Brain microvascular endothelial cell (primary cell): ENCODE results near the gene PCDHGA1.

Experiments
- DNase-seq: peaks from one replicate; pipeline ENCODE4 v3.0.0-alpha.2; 2020
- H3K27ac ChIP-seq: fragments of 250-450 bp; sonication (Bioruptor Pico); 2 replicates; pipeline ENCODE4 v1.5.1; 2020; ENCODE audit warnings: mild to moderate bottlenecking, moderate library complexity
- H3K27me3 ChIP-seq: fragments of 250-450 bp; sonication (Bioruptor Pico); replicated peaks from 2 replicates; pipeline ENCODE4 v1.5.1; 2020; ENCODE audit warnings: mild to moderate bottlenecking
- H3K36me3 ChIP-seq: fragments of 250-450 bp; sonication (Bioruptor Pico); replicated peaks from 2 replicates; pipeline ENCODE4 v1.5.1; 2020; ENCODE audit warnings: mild to moderate bottlenecking
- H3K4me3 ChIP-seq: 2 replicates; pipeline ENCODE4 v1.5.1; 2011; ENCODE audit warnings: low read depth, mild to moderate bottlenecking, control low read depth, low read length, moderate library complexity
- CTCF ChIP-seq: IDR thresholded peaks from 2 replicates; pipeline ENCODE4 v1.5.1; 2011; ENCODE audit warnings: low read depth, mild to moderate bottlenecking, moderate library complexity, low read length, control low read depth, inconsistent platforms; ENCODE audit errors: missing control alignments
- in situ Hi-C: cut with HindIII; loops from 2 replicates; pipeline ENCODE4 v1.10.0; 2017; ENCODE audit warnings: low sequenced_read_pairs, low pct_ligation_motif_present

PCDHGA1 gene

DNA sequence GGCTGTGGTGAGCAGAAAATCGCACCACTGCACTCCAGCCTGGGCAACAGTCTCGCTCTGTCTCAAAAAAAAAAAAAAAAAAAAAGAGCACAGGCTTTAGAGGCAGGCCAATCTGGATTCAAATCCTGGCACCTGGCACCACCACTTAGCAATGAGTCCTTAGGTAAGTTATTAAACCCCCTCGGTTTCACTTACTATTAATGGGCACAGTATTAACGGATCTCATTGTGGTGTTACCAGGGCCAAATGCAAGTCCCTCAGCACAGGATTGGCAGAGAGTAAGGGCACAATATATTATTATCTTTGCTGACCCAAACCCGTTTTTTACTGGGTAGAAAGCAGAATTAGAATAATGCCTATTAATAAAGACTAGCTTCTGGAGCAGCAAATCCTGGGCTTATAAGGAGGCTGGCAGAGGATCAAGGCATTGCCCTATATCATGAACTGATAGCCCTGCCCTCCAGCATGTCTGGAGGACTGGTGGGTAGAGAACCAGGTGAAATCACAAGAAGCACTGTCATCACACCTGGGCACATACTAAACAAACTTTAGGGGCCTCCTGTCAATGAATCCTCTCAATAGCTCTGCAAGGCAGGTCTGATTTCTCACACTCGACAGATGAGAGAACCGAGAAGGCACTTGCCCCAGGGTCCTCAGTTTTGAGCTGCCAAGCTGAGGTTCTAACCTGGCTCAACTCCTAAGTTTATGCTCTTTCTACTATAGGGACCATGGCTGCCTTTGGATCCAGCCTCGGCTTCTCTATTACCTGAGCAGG is 176.3 kb downstream of the PCDHGA1 start:
- TF ChIP-seq CTCF = no peak
- no peaks in the 10 kb centered on the region for H3K27me3 ChIP-seq
- in situ Hi-C loops = loop anchor here (25.0 kb wide), 1 partner anchor 94 kb away; the partner anchor contains the start of genes PCDHGA10, PCDHGA11, PCDHGA9 and PCDHGB6
- no peak overlapping the region for H3K27ac ChIP-seq
- H3K36me3 ChIP-seq = peaks cover 9% of the 10 kb centered on the region
- DNase-seq = no peak
- no peak overlapping the region for H3K4me3 ChIP-seq

DNA sequence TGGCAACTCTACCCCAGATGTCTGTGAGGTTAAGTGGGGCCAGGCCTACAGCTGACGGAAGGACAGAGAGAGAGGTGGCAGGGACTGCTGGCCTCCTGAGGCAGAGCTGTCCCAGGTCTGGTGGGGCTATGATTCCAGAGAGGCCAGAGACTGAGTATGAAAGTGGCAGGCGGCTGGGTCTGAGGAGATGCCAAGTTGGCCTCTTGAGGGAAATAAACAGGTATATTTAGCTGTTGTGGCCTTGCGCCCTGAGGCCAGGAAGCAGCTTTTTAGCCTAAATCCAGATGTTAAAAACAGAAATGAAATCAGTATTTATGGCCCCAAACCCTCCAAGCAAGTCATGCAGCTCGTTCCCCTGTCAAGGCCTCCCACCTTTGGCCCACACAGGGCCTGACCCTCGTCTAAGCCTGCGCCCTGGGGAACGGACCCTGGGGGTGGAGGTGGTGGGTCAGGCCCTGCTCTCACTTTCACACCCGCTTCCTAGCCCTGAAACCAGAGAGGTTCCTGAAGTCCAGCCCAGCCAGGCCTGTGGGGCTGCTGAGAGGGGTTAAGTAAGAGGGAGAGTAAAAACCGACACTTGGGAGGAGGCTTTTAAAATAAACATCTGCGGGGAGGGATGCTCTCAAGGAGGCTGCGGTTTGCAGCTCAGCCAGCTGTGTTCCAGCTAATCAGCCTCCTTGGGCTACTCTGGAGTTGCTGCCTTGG is 177.2 kb downstream of the PCDHGA1 start:
- peak overlapping the region; percentile 84 for H3K27ac ChIP-seq
- H3K4me3 ChIP-seq = no peak overlapping the region
- DNase-seq = peak; percentile 64
- no peaks in the 10 kb centered on the region for H3K27me3 ChIP-seq
- in situ Hi-C loops = loop anchor here (25.0 kb wide), 1 partner anchor 95 kb away; the partner anchor contains the start of genes PCDHGA10, PCDHGA11, PCDHGA9 and PCDHGB6
- peaks cover 14% of the 10 kb centered on the region for H3K36me3 ChIP-seq
- no peak for TF ChIP-seq CTCF

DNA sequence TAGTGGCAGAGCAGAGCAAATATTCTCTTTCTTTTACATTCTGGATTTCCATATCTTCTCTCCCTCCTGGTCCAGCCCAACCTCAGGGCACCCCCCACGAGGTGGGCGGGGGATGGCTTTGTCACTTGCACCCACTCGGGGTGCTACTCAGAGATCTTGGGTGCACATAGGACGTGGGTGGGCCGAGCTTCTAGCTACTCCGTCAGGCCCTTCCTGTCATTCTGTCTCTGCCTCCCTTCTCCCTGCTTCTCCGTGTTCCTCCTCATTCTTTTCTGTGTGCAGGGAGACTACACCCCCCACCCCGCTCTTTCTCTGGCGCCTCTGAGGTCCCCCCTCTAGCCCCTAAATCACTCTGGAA is 178.1 kb downstream of the PCDHGA1 start:
- Histone ChIP-seq H3K36me3 (peaks cover 14% of the 10 kb centered on the region), H3K4me3 (peak overlapping the region; percentile 30), H3K27ac (peak overlapping the region; percentile 84), H3K27me3 (no peaks in the 10 kb centered on the region)
- peak; percentile 34 for DNase-seq
- in situ Hi-C loops = loop anchor here (25.0 kb wide), 1 partner anchor 96 kb away; the partner anchor contains the start of genes PCDHGA10, PCDHGA11, PCDHGA9 and PCDHGB6
- TF ChIP-seq CTCF = no peak

GRCh38 chr5:141508798-141509611 is 178.7 kb downstream of the PCDHGA1 start:
- peaks cover 14% of the 10 kb centered on the region for H3K36me3 ChIP-seq
- TF ChIP-seq CTCF = no peak
- H3K27me3 ChIP-seq = no peaks in the 10 kb centered on the region
- peak overlapping the region; percentile 30 for H3K4me3 ChIP-seq
- H3K27ac ChIP-seq = peak overlapping the region; percentile 84
- in situ Hi-C loops = loop anchor here (25.0 kb wide), 1 partner anchor 97 kb away; the partner anchor contains the start of genes PCDHGA10, PCDHGA11, PCDHGA9 and PCDHGB6
- peak; percentile 88 for DNase-seq

GRCh38 chr5:141510160-141510559 is 179.8 kb downstream of the PCDHGA1 start:
- in situ Hi-C loops = loop anchor here (25.0 kb wide), 1 partner anchor 98 kb away; the partner anchor contains the start of genes PCDHGA10, PCDHGA11, PCDHGA9 and PCDHGB6
- Histone ChIP-seq H3K4me3 (no peak overlapping the region), H3K36me3 (peaks cover 14% of the 10 kb centered on the region), H3K27ac (no peak overlapping the region), H3K27me3 (no peaks in the 10 kb centered on the region)
- no peak for TF ChIP-seq CTCF
- DNase-seq = no peak
